H1 (cell line): Measurements from ENCODE around the gene TMCO1. TPM values are rescaled to one million over a fixed set of nuclear protein-coding genes. Genes with fewer than 3 reads are reported as not detected.

Experiments
- CTCF ChIA-PET: fragments of 300-600 bp; sonication (Branson Sonifier 250); formaldehyde crosslinking; loops from one replicate; lab custom pipeline; 2021; ENCODE audit not compliant: partially characterized antibody; lab: Charles Lee
- POLR2A ChIA-PET: fragments of 300-600 bp; sonication (Branson Sonifier 250); formaldehyde crosslinking; loops from one replicate; lab custom pipeline; 2021; ENCODE audit warnings: inconsistent platforms; ENCODE audit not compliant: partially characterized antibody; lab: Charles Lee
- DNase-seq, 2 experiments: peaks; one replicate each; pipeline versions ENCODE4 v3.0.0 to v3.0.0-alpha.2; 2010 to 2022; ENCODE audit warnings: low spot score in 2 of 2, low read depth in 1 of 2, mixed read lengths in 1 of 2
- FAIRE-seq: peaks from 2 replicates; lab custom pipeline; 2011; peaks lifted over from hg19 to GRCh38; lab: Jason Lieb, UNC
- H2AFZ ChIP-seq: 2 replicates; pipeline ENCODE4 v1.8.1; 2012; ENCODE audit warnings: low read length, inconsistent platforms
- H2AK5ac ChIP-seq: 2 replicates; pipeline ENCODE4 v1.6.1; 2013; ENCODE audit warnings: low read depth, low read length
- H2BK120ac ChIP-seq: replicated peaks from 2 replicates; pipeline ENCODE3; 2013; ENCODE audit warnings: low read depth, low read length, inconsistent platforms
- H2BK12ac ChIP-seq: 2 replicates; pipeline ENCODE4 v1.6.1; 2013; ENCODE audit warnings: low read depth, low read length
- H2BK15ac ChIP-seq: 2 replicates; pipeline ENCODE4 v1.6.1; 2013; ENCODE audit warnings: low read length
- H2BK20ac ChIP-seq: 2 replicates; pipeline ENCODE4 v1.6.1; 2013; ENCODE audit warnings: low read length
- H2BK5ac ChIP-seq: 2 replicates; pipeline ENCODE4 v1.6.1; 2013; ENCODE audit warnings: low read depth, low read length
- H3K14ac ChIP-seq: 2 replicates; pipeline ENCODE4 v1.6.1; 2013; ENCODE audit warnings: inconsistent platforms; ENCODE audit not compliant: insufficient read length
- H3K18ac ChIP-seq: 2 replicates; pipeline ENCODE4 v1.6.1; 2013; ENCODE audit warnings: low read length; ENCODE audit errors: extremely low read depth
- H3K23ac ChIP-seq: 2 replicates; pipeline ENCODE4 v1.6.1; 2013; ENCODE audit warnings: inconsistent platforms; ENCODE audit not compliant: insufficient read length
- H3K23me2 ChIP-seq: 2 replicates; pipeline ENCODE4 v1.6.1; 2013; ENCODE audit warnings: low read depth, low read length
- H3K27ac ChIP-seq: 2 replicates; pipeline ENCODE4 v1.6.1; 2011; ENCODE audit warnings: low read depth, low read length, inconsistent platforms
- H3K27me3 ChIP-seq, 4 experiments: replicated peaks in 1 of 4; 1 replicate in 1 of 4; 2 replicates in 3 of 4; pipeline versions ENCODE4 v1.6.1 to v1.8.1; 2011 to 2013; ENCODE audit warnings: low read length in 3 of 4, mild to moderate bottlenecking in 3 of 4, inconsistent platforms in 2 of 4, mixed read lengths in 2 of 4, moderate library complexity in 1 of 4; ENCODE audit not compliant: control insufficient read depth in 3 of 4, insufficient read depth in 3 of 4; ENCODE audit errors: extremely low read depth in 1 of 4
- H3K36me3 ChIP-seq, 4 experiments: 2 replicates each; pipeline versions ENCODE4 v1.6.1 to v1.8.1; 2011 to 2013; ENCODE audit warnings: mild to moderate bottlenecking in 4 of 4, low read length in 3 of 4, moderate library complexity in 2 of 4, control low read depth in 1 of 4, inconsistent platforms in 1 of 4; ENCODE audit not compliant: insufficient read depth in 4 of 4, control insufficient read depth in 2 of 4
- H3K4ac ChIP-seq: replicated peaks from 2 replicates; pipeline ENCODE3; 2013; ENCODE audit warnings: low read length, low read depth, mixed read lengths, inconsistent platforms; ENCODE audit not compliant: insufficient read length
- H3K4me1 ChIP-seq, 4 experiments: replicated peaks in 1 of 4; 1 replicate in 1 of 4; 2 replicates in 3 of 4; pipeline versions ENCODE4 v1.6.1 to v1.8.1; 2011 to 2013; ENCODE audit warnings: low read length in 3 of 4, inconsistent platforms in 2 of 4, mixed read lengths in 1 of 4; ENCODE audit not compliant: insufficient read depth in 4 of 4, control insufficient read depth in 3 of 4
- H3K4me2 ChIP-seq, 2 experiments: 2 replicates each; pipeline versions ENCODE4 v1.6.1 to v1.8.1; 2011 to 2013; ENCODE audit warnings: low read depth in 2 of 2, low read length in 2 of 2, control low read depth in 1 of 2, inconsistent platforms in 1 of 2, mild to moderate bottlenecking in 1 of 2; ENCODE audit not compliant: insufficient read depth in 1 of 2
- H3K4me3 ChIP-seq, 4 experiments: fragments of 200-600, 300-600 bp in 1 of 4; sonication (generic), shearing (Covaris generic), sonication (Bioruptor Twin) in 1 of 4; 2 replicates each; pipeline versions ENCODE4 v1.5.1 to v1.8.1; 2011 to 2016; ENCODE audit warnings: low read length in 4 of 4, low read depth in 3 of 4, control low read depth in 2 of 4, inconsistent platforms in 2 of 4, mild to moderate bottlenecking in 2 of 4, mixed read lengths in 1 of 4, moderate library complexity in 1 of 4; ENCODE audit not compliant: insufficient read depth in 2 of 4; ENCODE audit errors: extremely low read depth in 1 of 4
- H3K56ac ChIP-seq: replicated peaks from 2 replicates; pipeline ENCODE3; 2013; ENCODE audit warnings: low read depth, mild to moderate bottlenecking, mixed read lengths, low read length, inconsistent platforms; ENCODE audit not compliant: insufficient read length
- H3K79me1 ChIP-seq: 2 replicates; pipeline ENCODE4 v1.6.1; 2013; ENCODE audit warnings: low read depth, low read length, control low read depth
- H3K79me2 ChIP-seq, 2 experiments: 2 replicates each; pipeline versions ENCODE4 v1.6.1 to v1.8.1; 2012 to 2013; ENCODE audit warnings: low read length in 2 of 2, mild to moderate bottlenecking in 2 of 2, inconsistent platforms in 1 of 2; ENCODE audit not compliant: insufficient read depth in 2 of 2, control insufficient read depth in 1 of 2
- H3K9ac ChIP-seq, 4 experiments: replicated peaks in 1 of 4; 1 replicate in 1 of 4; 2 replicates in 3 of 4; pipeline versions ENCODE4 v1.6.1 to v1.8.1; 2011 to 2013; ENCODE audit warnings: low read depth in 3 of 4, low read length in 3 of 4, control low read depth in 2 of 4, mild to moderate bottlenecking in 2 of 4, moderate library complexity in 2 of 4, inconsistent platforms in 1 of 4; ENCODE audit errors: extremely low read depth in 1 of 4
- H3K9me3 ChIP-seq, 2 experiments: 2 replicates each; pipeline versions ENCODE4 v1.6.1 to v1.8.1; 2012 to 2013; ENCODE audit warnings: mild to moderate bottlenecking in 2 of 2, moderate library complexity in 2 of 2, control low read depth in 1 of 2, inconsistent platforms in 1 of 2, low read depth in 1 of 2, low read length in 1 of 2, mixed read lengths in 1 of 2; ENCODE audit not compliant: insufficient read depth in 2 of 2
- H4K20me1 ChIP-seq, 2 experiments: replicated peaks in 1 of 2; 2 replicates each; pipeline versions ENCODE3 to v1.8.1; 2011 to 2013; ENCODE audit warnings: inconsistent platforms in 2 of 2, low read length in 2 of 2, mild to moderate bottlenecking in 1 of 2; ENCODE audit not compliant: insufficient read depth in 2 of 2, control insufficient read depth in 1 of 2
- H4K5ac ChIP-seq: 2 replicates; pipeline ENCODE4 v1.6.1; 2013; ENCODE audit warnings: low read length, low read depth, mixed read lengths, inconsistent platforms; ENCODE audit not compliant: insufficient read length
- H4K8ac ChIP-seq: 2 replicates; pipeline ENCODE4 v1.8.0; 2013; ENCODE audit warnings: mild to moderate bottlenecking, moderate library complexity, low read length, inconsistent platforms; ENCODE audit not compliant: insufficient read depth; ENCODE audit errors: extremely low read depth
- H4K91ac ChIP-seq: replicated peaks from 2 replicates; pipeline ENCODE3; 2013; ENCODE audit warnings: low read length, mixed read lengths, inconsistent platforms; ENCODE audit not compliant: insufficient read length
- SP4 ChIP-seq: IDR thresholded peaks from 2 replicates; pipeline ENCODE4 v1.6.1; 2012; ENCODE audit warnings: low read length, inconsistent platforms
- WGBS, 2 experiments: shearing (Covaris generic) in 1 of 2; methylation state at CpG; one replicate each; pipeline versions ENCODE4 v1.1.6 to v1.1.7; 2013 to 2015; ENCODE audit warnings: low lambda C conversion rate in 2 of 2, mixed read lengths in 2 of 2, inconsistent platforms in 1 of 2, low coverage in 1 of 2, missing lambda C conversion rate in 1 of 2; ENCODE audit not compliant: insufficient replicate concordance in 2 of 2, insufficient coverage in 1 of 2, insufficient read length in 1 of 2; ENCODE audit errors: extremely low coverage in 1 of 2, missing lambda C conversion rate in 1 of 2; 5-methylcytosine and 5-hydroxymethylcytosine counted together
- polyA plus RNA-seq, 7 experiments: library from polyadenylated mRNA; depleted of rRNA in 3 of 7; stranded (reverse) in 5 of 7; unstranded in 2 of 7; fragments of >200 nt in 5 of 7; fragments of 200-250 nt in 2 of 7; gene quantifications; 1 replicate in 5 of 7; 2 replicates in 1 of 7; 4 replicates in 1 of 7; pipeline versions ENCODE4 v1.2.1 to v1.2.3, GENCODE V29; 2011 to 2013; ENCODE audit warnings: missing spikeins in 2 of 7, mixed read lengths in 2 of 7
- total RNA-seq: library from RNA; stranded (reverse); fragmentation: NEBNext Ultra II Directional; extraction: Animal tissue kit (Norgen Biotek cat#: 25700); gene quantifications from 2 replicates; pipeline ENCODE4 v1.2.1, GENCODE V29; 2021

Gene TMCO1
- total and polyA plus RNA-seq, 2 of the 8 experiments (the other 6 are each of a cell fraction or from before 2014, with no cell fraction given), result 61.6 to 63.8 TPM

DNA sequence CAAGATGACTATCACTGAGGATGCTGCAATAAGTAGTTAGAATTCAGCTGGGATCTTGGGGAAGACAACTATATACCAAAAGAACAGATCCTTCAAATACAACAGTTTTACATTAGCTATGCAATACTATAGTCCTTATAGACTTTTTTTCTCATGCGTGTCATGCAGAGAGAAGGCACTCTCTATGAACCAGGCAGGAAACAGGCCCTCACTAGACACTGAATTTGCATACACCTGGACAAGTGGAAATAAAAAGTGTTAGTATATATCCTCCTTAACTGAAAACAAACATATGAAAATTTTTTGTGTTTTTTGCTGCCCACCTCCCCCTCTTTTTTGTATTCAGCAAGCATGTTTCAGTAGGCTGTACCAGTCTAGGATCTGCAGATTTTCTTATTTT lies 29.9 kb downstream of the TMCO1 start:
- ChIA-PET CTCF (interaction anchor here (0.6 to 1.2 kb wide), 3 partner anchors 21 to 1314 kb away, joined by 3 to 4 read pairs (median 3); no protein-coding TSS in a partner anchor), POLR2A (interaction anchor here (0.9 to 1.1 kb wide), 3 partner anchors 30 to 146 kb away, joined by 3 read pairs; partner anchors contain the start of gene TMCO1)
- no peak overlapping the region for H2BK5ac ChIP-seq
- H2BK15ac ChIP-seq, result no peak overlapping the region
- H3K23ac ChIP-seq, result no peak overlapping the region
- H2BK20ac ChIP-seq, result no peak overlapping the region
- no peak overlapping the region for H3K27ac ChIP-seq
- no peak overlapping the region for H3K4ac ChIP-seq
- no peaks in the 10 kb centered on the region for H3K27me3 ChIP-seq
- peaks cover 0 to 21% (median 6%) of the 10 kb centered on the region in 4 experiments; a peak in 5 of 8 replicates for H3K36me3 ChIP-seq
- DNase-seq (no peak), FAIRE-seq (no peak)
- H3K4me1 ChIP-seq, result no peaks in the 10 kb centered on the region
- no peaks in the 10 kb centered on the region for H3K79me1 ChIP-seq
- H3K9ac ChIP-seq, result no peak overlapping the region
- H4K91ac ChIP-seq, result no peak overlapping the region
- no peak overlapping the region for H3K4me2 ChIP-seq
- no peaks in the 10 kb centered on the region for H3K79me2 ChIP-seq
- no peak overlapping the region for H2BK120ac ChIP-seq
- no peaks in the 10 kb centered on the region for H3K9me3 ChIP-seq
- TF ChIP-seq SP4, result no peak
- no peak overlapping the region for H4K5ac ChIP-seq
- H3K14ac ChIP-seq, result no peak overlapping the region
- no peak overlapping the region for H4K8ac ChIP-seq
- no peak overlapping the region for H2AK5ac ChIP-seq
- no peak overlapping the region for H3K56ac ChIP-seq
- H3K23me2 ChIP-seq, result no peaks in the 10 kb centered on the region
- no peak overlapping the region for H2BK12ac ChIP-seq
- 91% methylated on average over 1 of the region's 1 CpG; no CpG with 5 or more reads in 1 of the 2 experiments for WGBS, 2 experiments
- no peak overlapping the region for H3K18ac ChIP-seq
- no peak overlapping the region for H2AFZ ChIP-seq
- H4K20me1 ChIP-seq, result peaks cover 0 to 2% of the 10 kb centered on the region in 2 experiments
- no peak overlapping the region for H3K4me3 ChIP-seq
